Retina (tissue), 1 donor: Measurements from ENCODE around the gene AMPD2.

Source experiments
- DNase-seq: peaks from one replicate; pipeline ENCODE4 v3.0.0-alpha.2; 2016

Gene AMPD2

GRCh38 chr1:109617291-109617801, 2.3 kb upstream of the AMPD2 start:
- no peak for DNase-seq

- DNase-seq: no peak
These were observed 719 bp upstream of the AMPD2 start for GRCh38 chr1:109618661-109619575.

- DNase-seq: peak; percentile 70
These were observed 759 bp downstream of the AMPD2 start for GRCh38 chr1:109620401-109620791.

- peak; percentile 78 for DNase-seq
These were observed 1.2 kb downstream of the AMPD2 start for GRCh38 chr1:109620841-109621286.

GRCh38 chr1:109621379-109622136, 1.9 kb downstream of the AMPD2 start:
- DNase-seq: no peak

- DNase-seq: no peak
These were observed 2.7 kb downstream of the AMPD2 start for GRCh38 chr1:109622137-109622892.

GRCh38 chr1:109622895-109623294, 3.3 kb downstream of the AMPD2 start:
- no peak for DNase-seq

- DNase-seq: no peak
These were observed 4.0 kb downstream of the AMPD2 start for GRCh38 chr1:109623601-109624161.

GRCh38 chr1:109624201-109625010, 4.8 kb downstream of the AMPD2 start:
- DNase-seq: peak; percentile 66

- DNase-seq: peak; percentile 39
These were observed 5.5 kb downstream of the AMPD2 start for GRCh38 chr1:109625176-109625575.

- peak; percentile 70 for DNase-seq
These were observed 6.2 kb downstream of the AMPD2 start for GRCh38 chr1:109625601-109626560.

- no peak for DNase-seq
These were observed 7.2 kb downstream of the AMPD2 start for GRCh38 chr1:109626682-109627408.

GRCh38 chr1:109627692-109628399, 8.2 kb downstream of the AMPD2 start:
- DNase-seq: no peak

- DNase-seq: no peak
These were observed 9.1 kb downstream of the AMPD2 start for GRCh38 chr1:109628540-109629321.

- DNase-seq: no peak
These were observed 9.9 kb downstream of the AMPD2 start for GRCh38 chr1:109629372-109630030.

GRCh38 chr1:109630081-109630897, 10.7 kb downstream of the AMPD2 start:
- DNase-seq: no peak
